Ovary (tissue), 3 donors: ENCODE results near the gene RGS17.

Experiments used
- EP300 ChIP-seq: sonication (generic); formaldehyde crosslinking; IDR thresholded peaks from one replicate; pipeline ENCODE4 v1.6.1; 2017; ENCODE audit warnings: antibody characterized with exemption
- TF ChIP-seq, protein P1 (sequence below), 3 donors: fragments of 450-650 bp in 2 of 3; fragments of 200-600 bp in 1 of 3; IDR thresholded peaks; one replicate each; pipeline versions ENCODE4 v1.5.1 to v1.8.0; 2016 to 2022; ENCODE audit warnings: antibody characterized with exemption in 3 of 3, mild to moderate bottlenecking in 1 of 3
- donor health status: DM: no; HTN: no; CAD: no.

DNA sequence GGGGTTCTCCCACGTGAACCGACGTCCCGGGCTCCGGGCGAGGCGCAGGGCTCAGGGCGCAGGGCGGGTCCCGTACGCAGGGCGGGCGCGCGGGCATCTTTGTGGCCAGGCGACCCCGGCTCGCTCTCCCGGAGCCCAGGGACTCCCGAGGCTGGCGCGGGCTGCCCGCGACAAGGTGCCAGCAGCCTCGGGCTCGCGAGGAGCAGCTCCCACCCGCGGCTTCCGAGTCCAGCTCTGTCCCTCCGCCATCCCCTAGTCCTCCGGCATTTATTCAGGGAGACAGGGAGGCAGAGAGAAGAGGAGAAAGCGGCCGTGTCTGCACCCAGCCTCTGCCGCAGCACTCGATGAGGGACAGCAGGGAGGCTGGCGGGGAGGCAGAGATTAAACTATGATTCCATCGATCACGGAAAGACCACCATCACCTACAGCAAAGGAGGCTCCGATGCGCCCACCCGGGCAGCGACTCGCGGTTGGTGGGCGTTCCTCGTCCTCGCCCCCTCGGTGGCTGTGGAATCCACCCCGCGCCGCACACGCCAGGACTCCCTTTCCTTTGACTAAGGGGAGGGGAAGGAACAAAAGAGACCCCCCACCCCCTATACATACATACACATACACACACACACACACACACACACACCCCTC lies 1.1 kb downstream of the RGS17 start:
- TF ChIP-seq EP300: no peak
- TF ChIP-seq, protein P1, sequence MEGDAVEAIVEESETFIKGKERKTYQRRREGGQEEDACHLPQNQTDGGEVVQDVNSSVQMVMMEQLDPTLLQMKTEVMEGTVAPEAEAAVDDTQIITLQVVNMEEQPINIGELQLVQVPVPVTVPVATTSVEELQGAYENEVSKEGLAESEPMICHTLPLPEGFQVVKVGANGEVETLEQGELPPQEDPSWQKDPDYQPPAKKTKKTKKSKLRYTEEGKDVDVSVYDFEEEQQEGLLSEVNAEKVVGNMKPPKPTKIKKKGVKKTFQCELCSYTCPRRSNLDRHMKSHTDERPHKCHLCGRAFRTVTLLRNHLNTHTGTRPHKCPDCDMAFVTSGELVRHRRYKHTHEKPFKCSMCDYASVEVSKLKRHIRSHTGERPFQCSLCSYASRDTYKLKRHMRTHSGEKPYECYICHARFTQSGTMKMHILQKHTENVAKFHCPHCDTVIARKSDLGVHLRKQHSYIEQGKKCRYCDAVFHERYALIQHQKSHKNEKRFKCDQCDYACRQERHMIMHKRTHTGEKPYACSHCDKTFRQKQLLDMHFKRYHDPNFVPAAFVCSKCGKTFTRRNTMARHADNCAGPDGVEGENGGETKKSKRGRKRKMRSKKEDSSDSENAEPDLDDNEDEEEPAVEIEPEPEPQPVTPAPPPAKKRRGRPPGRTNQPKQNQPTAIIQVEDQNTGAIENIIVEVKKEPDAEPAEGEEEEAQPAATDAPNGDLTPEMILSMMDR (IDR thresholded peaks at IDR 0.05): no peak
